Ecto neural progenitor cell (in vitro differentiated cells): ENCODE measurements around the gene KCNN2.
A peak's percentile ranks its signal among the peaks of the same experiment; 100 is the strongest.
"Not testable (repeated sequence)": the region's sequence is repeated elsewhere in the genome, so short reads cannot be mapped to it uniquely, and the experiment has no call there.

Experiments
- DNase-seq: peaks from one replicate; pipeline ENCODE4 v3.0.0-alpha.2; 2018; ENCODE audit warnings: low spot score

Gene KCNN2

GRCh38 chr5:114419959-114420358 lies 58.1 kb downstream of the KCNN2 start:
- DNase-seq = no peak

- no peak for DNase-seq
Observed at GRCh38 chr5:114427204-114427603, 65.3 kb downstream of the KCNN2 start.

GRCh38 chr5:114430532-114430931 lies 68.7 kb downstream of the KCNN2 start:
- no peak for DNase-seq

- not testable (repeated sequence) for DNase-seq
Observed at GRCh38 chr5:114432684-114433083, 70.8 kb downstream of the KCNN2 start.

GRCh38 chr5:114434396-114435219 lies 72.7 kb downstream of the KCNN2 start:
- DNase-seq = no peak

- DNase-seq = no peak
Observed at GRCh38 chr5:114435220-114435481, 73.3 kb downstream of the KCNN2 start.

GRCh38 chr5:114435885-114436299 lies 74.0 kb downstream of the KCNN2 start:
- no peak for DNase-seq

GRCh38 chr5:114437936-114438335 lies 76.1 kb downstream of the KCNN2 start:
- DNase-seq = no peak

GRCh38 chr5:114438471-114438870 lies 76.6 kb downstream of the KCNN2 start:
- no peak for DNase-seq

GRCh38 chr5:114447084-114447773 lies 85.4 kb downstream of the KCNN2 start:
- no peak for DNase-seq

- DNase-seq = no peak
Observed at GRCh38 chr5:114448481-114448880, 86.6 kb downstream of the KCNN2 start.

GRCh38 chr5:114449860-114450421 lies 88.1 kb downstream of the KCNN2 start:
- peak; percentile 81 for DNase-seq

- DNase-seq = no peak
Observed at GRCh38 chr5:114450437-114450836, 88.6 kb downstream of the KCNN2 start.

- DNase-seq = no peak
Observed at GRCh38 chr5:114458726-114459125, 96.9 kb downstream of the KCNN2 start.

GRCh38 chr5:114467171-114467570 lies 105.3 kb downstream of the KCNN2 start:
- no peak for DNase-seq

- DNase-seq = no peak
Observed at GRCh38 chr5:114467729-114468128, 105.9 kb downstream of the KCNN2 start.

GRCh38 chr5:114469372-114469771 lies 107.5 kb downstream of the KCNN2 start:
- no peak for DNase-seq

- no peak for DNase-seq
Observed at GRCh38 chr5:114471529-114471928, 109.7 kb downstream of the KCNN2 start.

GRCh38 chr5:114473541-114473940 lies 111.7 kb downstream of the KCNN2 start:
- no peak for DNase-seq

- DNase-seq = no peak
Observed at GRCh38 chr5:114477816-114478334, 116.0 kb downstream of the KCNN2 start.

- no peak for DNase-seq
Observed at GRCh38 chr5:114500756-114501155, 138.9 kb downstream of the KCNN2 start.

- DNase-seq = no peak
Observed at GRCh38 chr5:114504560-114504959, 142.7 kb downstream of the KCNN2 start.

- DNase-seq = no peak
Observed at GRCh38 chr5:114524221-114524620, 162.4 kb downstream of the KCNN2 start.
